OCI-LY7 (cell line): ENCODE data around the gene APRT. TPM values are rescaled to one million over a fixed set of nuclear protein-coding genes. Genes with fewer than 3 reads are reported as not detected.

ENCODE experiments used
- BruUV-seq: library from RNA; stranded (reverse); fragments of 400-500 nt; replicated peaks from 2 replicates; lab custom pipeline; 2021; lab: Mats Ljungman, UMichigan
- CTCF ChIA-PET: fragments of 300-600 bp; sonication (Branson Sonifier 250); formaldehyde crosslinking; loops from one replicate; lab custom pipeline; 2022; ENCODE audit warnings: antibody characterized with exemption; ENCODE audit not compliant: unreplicated experiment; lab: Charles Lee
- POLR2A ChIA-PET: fragments of 300-600 bp; sonication (Branson Sonifier 250); formaldehyde crosslinking; loops from one replicate; lab custom pipeline; 2022; ENCODE audit warnings: antibody characterized with exemption; lab: Charles Lee
- DNase-seq: peaks from one replicate; pipeline ENCODE4 v3.0.0-alpha.2; 2015; ENCODE audit warnings: low spot score
- H2AFZ ChIP-seq: fragments of 200-600 bp; sonication (generic), shearing (Covaris generic); 2 replicates; pipeline ENCODE4 v1.6.1; 2014; ENCODE audit warnings: mild to moderate bottlenecking, antibody characterized with exemption, low read length, moderate library complexity
- H3K27ac ChIP-seq: fragments of 200-600 bp; sonication (generic); 2 replicates; pipeline ENCODE4 v1.5.1; 2014; ENCODE audit warnings: mixed run types, low read depth, mild to moderate bottlenecking, moderate library complexity, low read length, inconsistent platforms; ENCODE audit not compliant: poor library complexity, severe bottlenecking
- H3K36me3 ChIP-seq: fragments of 200-600 bp; sonication (generic); 2 replicates; pipeline ENCODE4 v1.6.1; 2014; ENCODE audit warnings: mild to moderate bottlenecking, antibody characterized with exemption, low read length, moderate library complexity, mixed read lengths; ENCODE audit not compliant: insufficient read depth
- H3K4me1 ChIP-seq: fragments of 200-600 bp; sonication (generic); 2 replicates; pipeline ENCODE4 v1.5.1; 2014; ENCODE audit warnings: mild to moderate bottlenecking, low read length; ENCODE audit not compliant: insufficient read depth, poor library complexity, severe bottlenecking
- H3K4me2 ChIP-seq: fragments of 200-600 bp; sonication (generic); 2 replicates; pipeline ENCODE4 v1.6.1; 2014; ENCODE audit warnings: mild to moderate bottlenecking, low read length
- H3K4me3 ChIP-seq: fragments of 200-600 bp; sonication (generic); 2 replicates; pipeline ENCODE4 v1.5.1; 2014; ENCODE audit warnings: mild to moderate bottlenecking, low read depth, low read length; ENCODE audit not compliant: poor library complexity, severe bottlenecking
- H3K79me2 ChIP-seq: fragments of 200-600 bp; sonication (generic); 2 replicates; pipeline ENCODE4 v1.6.1; 2016; ENCODE audit warnings: low read depth, mild to moderate bottlenecking, low read length, moderate library complexity, mixed read lengths; ENCODE audit not compliant: insufficient read depth
- H3K9me2 ChIP-seq: fragments of 200-600 bp; sonication (generic); 2 replicates; pipeline ENCODE4 v1.6.1; 2016; ENCODE audit warnings: mild to moderate bottlenecking, low read length, mixed read lengths; ENCODE audit not compliant: insufficient read depth
- H3K9me3 ChIP-seq: fragments of 200-600 bp; sonication (generic); 2 replicates; pipeline ENCODE4 v1.6.1; 2014; ENCODE audit warnings: mild to moderate bottlenecking, mixed run types, low read length, mixed read lengths
- H4K20me1 ChIP-seq: fragments of 200-600 bp; sonication (generic); 2 replicates; pipeline ENCODE4 v1.6.1; 2014; ENCODE audit warnings: mild to moderate bottlenecking, antibody characterized with exemption, low read length, moderate library complexity, mixed read lengths; ENCODE audit not compliant: insufficient read depth
- EZH2phosphoT487 ChIP-seq: fragments of 200-600 bp; sonication (generic); IDR thresholded peaks from 2 replicates; pipeline ENCODE4 v1.6.1; 2018; ENCODE audit warnings: low read depth, borderline replicate concordance, mild to moderate bottlenecking, mixed run types, antibody characterized with exemption, low read length, moderate library complexity, mixed read lengths
- intact Hi-C: fragments of 100-400 bp; cut with micrococcal nuclease; formaldehyde crosslinking; loops from one replicate; pipeline ENCODE4 v1.10.0; 2022; ENCODE audit not compliant: unreplicated experiment
- total RNA-seq, 2 experiments: library from RNA; depleted of rRNA in 1 of 2; stranded (reverse); fragments of >200 nt in 1 of 2; shearing (Covaris generic) in 1 of 2; gene quantifications; 2 replicates each; pipeline ENCODE4 v1.2.3, GENCODE V29; 2014 to 2022
- TF ChIP-seq, protein P1 (sequence below): fragments of 200-600 bp; sonication (generic); conservative IDR thresholded peaks from 2 replicates; pipeline ENCODE4 v1.5.1; 2014; ENCODE audit warnings: mild to moderate bottlenecking, antibody characterized with exemption, low read length, moderate library complexity, mixed read lengths

APRT gene
- total RNA-seq, 2 experiments from 2014 or later: 151 to 216 TPM

DNA sequence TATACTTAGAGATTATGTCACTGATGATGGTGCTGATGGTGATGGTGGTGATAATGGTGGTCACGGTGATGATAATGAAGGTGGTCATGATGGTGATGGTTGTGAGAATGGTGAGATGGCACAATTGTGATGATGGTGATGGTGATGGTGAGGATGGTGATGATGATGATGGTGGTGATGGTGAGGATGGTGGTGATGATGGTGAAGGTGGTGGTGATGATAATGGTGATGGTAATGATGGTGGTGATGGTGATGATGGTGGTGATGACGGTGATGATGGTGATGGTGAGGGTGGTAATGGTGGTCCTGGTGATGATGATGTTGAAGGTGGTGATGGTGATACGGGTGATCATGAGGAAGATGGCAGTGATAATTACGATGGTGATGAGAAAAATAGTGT is 13.7 kb downstream of the APRT start:
- Histone ChIP-seq H3K4me2 (no peak overlapping the region), H3K4me1 (peaks cover 67% of the 10 kb centered on the region), H3K79me2 (peaks cover 11% of the 10 kb centered on the region; the same call in 1 of the 2 replicates), H3K4me3 (no peak overlapping the region), H4K20me1 (no peaks in the 10 kb centered on the region), H3K9me2 (no peaks in the 10 kb centered on the region), H3K9me3 (no peaks in the 10 kb centered on the region), H3K36me3 (peaks cover 20% of the 10 kb centered on the region; the same call in 1 of the 2 replicates), H2AFZ (no peak overlapping the region), H3K27ac (no peak overlapping the region)
- no TSS peak for BruUV-seq
- no peak for DNase-seq
- ChIA-PET CTCF (no interaction called here), POLR2A (interaction anchor here (0.7 kb wide), 1 partner anchor 132 kb away, joined by 6 read pairs; no protein-coding TSS in a partner anchor)
- TF ChIP-seq, protein P1, sequence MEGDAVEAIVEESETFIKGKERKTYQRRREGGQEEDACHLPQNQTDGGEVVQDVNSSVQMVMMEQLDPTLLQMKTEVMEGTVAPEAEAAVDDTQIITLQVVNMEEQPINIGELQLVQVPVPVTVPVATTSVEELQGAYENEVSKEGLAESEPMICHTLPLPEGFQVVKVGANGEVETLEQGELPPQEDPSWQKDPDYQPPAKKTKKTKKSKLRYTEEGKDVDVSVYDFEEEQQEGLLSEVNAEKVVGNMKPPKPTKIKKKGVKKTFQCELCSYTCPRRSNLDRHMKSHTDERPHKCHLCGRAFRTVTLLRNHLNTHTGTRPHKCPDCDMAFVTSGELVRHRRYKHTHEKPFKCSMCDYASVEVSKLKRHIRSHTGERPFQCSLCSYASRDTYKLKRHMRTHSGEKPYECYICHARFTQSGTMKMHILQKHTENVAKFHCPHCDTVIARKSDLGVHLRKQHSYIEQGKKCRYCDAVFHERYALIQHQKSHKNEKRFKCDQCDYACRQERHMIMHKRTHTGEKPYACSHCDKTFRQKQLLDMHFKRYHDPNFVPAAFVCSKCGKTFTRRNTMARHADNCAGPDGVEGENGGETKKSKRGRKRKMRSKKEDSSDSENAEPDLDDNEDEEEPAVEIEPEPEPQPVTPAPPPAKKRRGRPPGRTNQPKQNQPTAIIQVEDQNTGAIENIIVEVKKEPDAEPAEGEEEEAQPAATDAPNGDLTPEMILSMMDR: no peak
- TF ChIP-seq EZH2phosphoT487: no peak
- intact Hi-C loops: no loop called here

DNA sequence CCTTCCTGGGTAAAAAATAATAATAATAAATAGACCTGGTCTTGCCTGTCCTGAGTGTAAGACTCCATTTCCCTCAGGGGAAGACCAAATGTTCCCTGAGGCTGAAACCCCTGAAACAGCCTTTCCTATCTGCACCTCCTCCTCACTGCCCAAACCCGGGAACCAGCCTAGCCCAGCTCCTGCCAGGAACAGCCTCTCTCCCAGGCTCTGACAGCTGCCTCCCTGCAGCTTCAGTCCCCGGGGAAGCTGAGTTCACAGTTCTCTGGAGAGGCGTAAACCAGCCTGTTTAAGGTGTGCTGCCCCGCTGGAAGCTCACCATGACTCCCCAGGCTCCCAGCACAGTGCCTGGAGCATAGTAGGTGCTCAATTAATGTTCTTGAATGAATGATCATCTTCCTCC is 15.4 kb downstream of the APRT start:
- H4K20me1 ChIP-seq: no peaks in the 10 kb centered on the region
- intact Hi-C loops: no loop called here
- TF ChIP-seq, protein P1: no peak
- no peak for TF ChIP-seq EZH2phosphoT487
- CTCF ChIA-PET: interaction anchor here (0.6 to 1.1 kb wide), 2 partner anchors 16 to 59 kb away, joined by 3 to 4 read pairs; no protein-coding TSS in a partner anchor
- no TSS peak for BruUV-seq
- no peaks in the 10 kb centered on the region for H3K9me2 ChIP-seq
- peaks cover 19% of the 10 kb centered on the region; the same call in 1 of the 2 replicates for H3K36me3 ChIP-seq
- no peaks in the 10 kb centered on the region for H3K9me3 ChIP-seq
- H3K4me2 ChIP-seq: no peak overlapping the region
- no peak overlapping the region for H2AFZ ChIP-seq
- no peak for DNase-seq
- peaks cover 3% of the 10 kb centered on the region; the same call in 1 of the 2 replicates for H3K79me2 ChIP-seq
- POLR2A ChIA-PET: interaction anchor here (0.7 to 1.1 kb wide), 2 partner anchors 12 to 739 kb away, joined by 3 to 4 read pairs; partner anchors contain the start of gene PIEZO1
- H3K27ac ChIP-seq: no peak overlapping the region
- H3K4me1 ChIP-seq: peaks cover 71% of the 10 kb centered on the region
- no peak overlapping the region for H3K4me3 ChIP-seq
